DMS53 (cell line): Measurements from ENCODE around the gene LINC01488.

Source experiments
- DNase-seq: peaks from one replicate; lab custom pipeline; 2025; lab: John Stamatoyannopoulos, UW

The LINC01488 gene

DNA sequence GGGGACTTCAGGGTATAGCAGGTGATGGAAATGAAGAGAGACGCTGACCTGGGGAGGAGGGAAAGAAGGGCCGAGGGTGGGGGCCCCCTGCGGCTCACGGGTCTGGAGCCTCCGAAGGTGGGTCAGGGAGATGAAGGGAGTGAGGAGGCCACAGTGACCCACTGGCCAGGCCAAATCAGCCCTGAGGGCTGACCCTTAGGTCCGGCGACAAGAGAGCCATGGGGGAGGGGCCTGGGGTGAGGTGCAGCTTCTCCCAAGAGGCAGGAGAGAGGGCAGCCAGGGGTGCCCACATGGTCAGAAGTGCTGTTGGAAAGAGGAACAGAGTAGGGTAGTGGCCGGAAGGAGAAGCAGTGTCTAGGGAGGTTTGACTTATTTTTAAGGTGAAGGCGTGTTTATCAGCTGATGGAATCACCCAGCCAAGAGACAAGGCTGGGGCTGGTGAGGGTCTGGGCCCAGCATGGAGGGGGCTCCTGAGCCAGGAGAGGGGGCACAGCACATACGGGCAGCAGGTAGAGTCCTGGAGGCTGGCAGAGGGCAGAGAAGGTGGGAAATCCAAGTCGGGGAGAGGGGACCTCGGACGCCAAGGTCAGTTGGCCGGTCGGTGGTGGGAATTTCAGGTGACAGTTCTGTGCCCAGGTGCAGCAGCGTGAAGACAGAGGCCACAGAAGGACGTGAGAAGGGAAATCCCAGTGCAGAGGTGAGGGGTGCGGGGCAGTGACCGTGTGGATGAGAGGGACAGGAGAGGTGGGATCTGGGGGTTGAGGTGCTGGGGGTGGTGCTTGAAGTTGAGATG lies 49.0 kb downstream of the LINC01488 start:
- no peak for DNase-seq

DNA sequence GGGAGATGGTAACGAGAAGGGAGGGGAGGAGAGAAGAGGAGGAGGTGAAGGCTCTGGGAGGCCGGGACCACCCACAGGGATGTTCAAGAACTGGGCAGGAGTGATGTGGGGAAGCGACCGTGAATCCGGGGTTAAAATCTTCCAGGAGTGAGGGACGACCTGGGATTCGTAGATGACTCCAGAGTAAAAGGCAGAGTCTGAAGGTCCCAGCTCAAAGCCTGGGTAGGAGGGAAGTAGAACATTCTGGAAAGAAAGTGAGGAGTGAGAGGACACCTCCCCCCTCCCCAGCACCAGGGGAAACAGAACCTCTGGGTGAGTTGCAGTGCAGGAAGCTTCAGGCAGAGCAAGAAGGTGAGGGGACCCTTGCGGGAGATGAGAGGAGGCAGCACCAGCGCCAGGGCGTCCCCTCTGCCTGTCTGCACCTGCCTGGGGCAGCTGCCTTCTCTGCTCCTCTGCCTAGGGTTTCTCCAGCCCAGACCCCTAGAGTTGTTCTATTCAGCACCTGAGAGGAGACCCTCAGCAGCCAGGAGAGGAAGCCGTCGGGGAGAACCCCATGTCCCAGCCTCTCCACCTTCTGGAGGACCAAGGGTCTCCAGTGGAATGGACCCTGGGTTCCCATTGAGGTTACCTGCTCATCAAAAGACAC lies 49.7 kb downstream of the LINC01488 start:
- DNase-seq = no peak

DNA sequence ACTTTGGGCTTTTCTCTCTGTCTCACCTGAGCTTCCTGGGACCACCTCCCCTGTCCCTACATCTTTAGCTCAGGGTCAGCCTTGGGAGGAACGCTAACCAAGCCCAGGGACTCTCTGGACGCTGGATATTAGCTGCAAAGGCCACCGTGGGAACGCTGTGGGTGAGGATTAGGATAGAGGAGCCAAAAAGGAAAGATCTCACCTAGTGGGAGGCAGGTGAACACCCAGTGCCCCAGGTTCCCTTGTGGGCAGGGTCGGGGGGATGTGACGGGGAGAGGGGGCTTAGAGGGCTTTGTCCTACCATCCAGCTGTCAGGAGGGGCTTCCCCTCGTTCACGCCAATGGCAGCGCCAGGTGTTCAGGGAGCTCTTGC lies 50.2 kb downstream of the LINC01488 start:
- no peak for DNase-seq

DNA sequence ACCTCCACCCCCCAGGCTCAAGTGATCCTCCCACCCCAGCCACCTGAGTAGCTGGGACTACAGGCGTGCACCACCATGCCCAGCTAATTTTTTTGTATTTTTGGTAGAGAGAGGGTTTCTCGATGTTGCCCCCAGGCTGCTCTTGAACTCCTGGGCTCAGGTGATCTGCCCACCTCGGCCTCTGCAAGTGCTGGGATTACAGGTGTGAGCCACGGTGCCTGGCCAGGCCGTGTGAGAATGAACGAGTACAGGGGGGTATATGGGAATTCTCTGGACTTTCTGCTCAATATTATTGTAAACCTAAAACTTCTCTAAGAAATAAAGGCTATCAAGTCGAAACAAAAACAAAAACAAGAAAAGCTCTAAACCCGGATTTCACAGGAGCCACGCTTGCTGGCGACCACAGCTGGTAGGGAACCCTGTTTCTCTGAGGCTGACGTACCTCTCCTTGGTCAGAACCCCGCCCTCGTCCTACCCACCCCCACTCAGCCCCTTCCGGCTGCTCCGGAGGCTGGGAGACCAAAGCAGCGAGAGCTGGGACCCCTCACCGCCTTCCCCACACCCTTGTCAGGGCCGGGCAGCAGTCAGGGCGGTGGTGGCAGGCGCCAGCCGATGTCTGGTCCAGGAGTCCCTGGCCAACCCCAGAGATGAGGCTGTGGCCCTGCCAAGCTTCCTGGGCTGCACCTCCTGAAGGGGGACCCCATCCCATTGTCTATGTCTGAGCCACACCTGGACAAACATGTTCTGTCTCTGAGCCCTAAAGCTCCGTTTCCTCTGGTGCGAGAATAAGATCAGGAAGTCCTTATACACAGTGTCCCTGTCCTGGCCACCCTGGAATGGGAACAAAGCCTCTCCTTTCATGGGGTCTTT lies 52.1 kb downstream of the LINC01488 start:
- no peak for DNase-seq

DNA sequence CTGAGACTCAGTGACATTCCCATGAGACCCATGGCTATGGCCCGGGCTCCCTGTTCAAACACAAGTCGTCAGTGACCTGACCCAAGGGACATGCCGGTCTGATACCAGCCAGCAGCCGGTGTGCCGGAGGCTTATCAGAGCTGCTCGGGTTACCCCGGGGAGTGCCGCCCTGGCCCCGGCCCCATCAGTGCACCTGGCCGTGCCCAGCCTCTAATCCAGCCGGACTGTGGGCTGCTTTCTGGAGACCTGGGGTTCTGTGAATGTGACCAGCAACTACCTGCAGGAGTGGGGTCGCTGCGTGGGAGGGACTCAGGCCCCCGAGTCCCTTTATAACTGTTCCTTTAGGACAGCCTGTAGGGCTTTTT lies 52.7 kb downstream of the LINC01488 start:
- DNase-seq = no peak

DNA sequence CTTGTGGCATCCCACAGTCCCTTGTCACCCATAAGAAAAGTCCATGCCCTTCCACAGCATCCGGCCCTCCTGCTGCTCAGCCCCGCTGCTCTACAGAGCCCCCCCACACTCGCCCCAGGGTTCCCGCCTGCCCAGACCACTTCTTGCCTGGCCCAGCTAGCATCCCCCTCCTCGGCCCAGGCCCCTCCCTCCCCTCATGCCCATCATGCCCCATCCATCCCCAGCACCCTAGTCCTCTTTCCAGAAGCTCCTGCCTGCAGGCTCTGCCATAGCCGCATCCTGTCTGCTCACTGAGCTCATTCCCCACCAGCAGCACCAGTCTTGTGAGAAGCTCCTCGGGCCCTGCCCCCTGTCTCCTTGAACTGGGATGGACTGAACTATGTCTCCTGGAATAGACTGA lies 54.4 kb downstream of the LINC01488 start:
- DNase-seq = no peak

DNA sequence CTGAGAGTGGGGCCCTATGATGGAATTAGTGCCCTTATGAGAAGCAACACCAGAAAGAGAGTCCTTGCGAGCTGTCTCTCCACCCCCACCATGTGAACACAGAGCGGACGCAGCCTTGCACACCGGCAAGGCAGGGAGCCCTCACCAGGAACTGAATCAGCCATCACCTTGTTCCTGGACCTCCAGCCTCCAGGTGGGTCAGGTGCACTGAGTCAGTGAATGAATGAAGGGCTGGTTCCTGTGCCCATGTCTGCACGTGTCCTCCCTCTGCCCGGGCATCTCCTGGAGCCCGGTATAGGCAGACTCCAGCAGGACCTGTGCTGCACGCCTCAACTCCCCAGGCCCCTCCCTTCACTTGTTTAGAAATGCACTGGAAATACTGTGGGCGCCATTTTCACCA lies 54.9 kb downstream of the LINC01488 start:
- no peak for DNase-seq

DNA sequence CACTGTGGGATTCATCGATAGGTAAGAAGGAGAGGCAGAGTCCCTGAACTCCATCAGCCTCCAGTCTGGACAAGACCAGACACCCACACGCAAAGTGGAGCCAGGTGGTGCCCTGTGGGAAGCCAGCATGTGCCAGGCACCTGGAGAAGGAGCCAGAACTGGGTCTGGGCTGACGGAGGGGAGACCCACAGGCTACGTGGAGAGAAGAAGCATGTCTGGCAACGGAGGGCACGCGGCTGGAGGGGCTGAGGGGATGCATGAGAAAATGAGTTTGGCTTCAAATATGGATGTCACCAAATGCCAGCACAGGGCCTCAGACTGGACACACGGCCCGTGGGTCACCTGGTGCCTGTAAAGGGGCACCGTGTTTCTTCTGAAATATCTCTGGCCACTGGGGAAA lies 55.7 kb downstream of the LINC01488 start:
- no peak for DNase-seq

DNA sequence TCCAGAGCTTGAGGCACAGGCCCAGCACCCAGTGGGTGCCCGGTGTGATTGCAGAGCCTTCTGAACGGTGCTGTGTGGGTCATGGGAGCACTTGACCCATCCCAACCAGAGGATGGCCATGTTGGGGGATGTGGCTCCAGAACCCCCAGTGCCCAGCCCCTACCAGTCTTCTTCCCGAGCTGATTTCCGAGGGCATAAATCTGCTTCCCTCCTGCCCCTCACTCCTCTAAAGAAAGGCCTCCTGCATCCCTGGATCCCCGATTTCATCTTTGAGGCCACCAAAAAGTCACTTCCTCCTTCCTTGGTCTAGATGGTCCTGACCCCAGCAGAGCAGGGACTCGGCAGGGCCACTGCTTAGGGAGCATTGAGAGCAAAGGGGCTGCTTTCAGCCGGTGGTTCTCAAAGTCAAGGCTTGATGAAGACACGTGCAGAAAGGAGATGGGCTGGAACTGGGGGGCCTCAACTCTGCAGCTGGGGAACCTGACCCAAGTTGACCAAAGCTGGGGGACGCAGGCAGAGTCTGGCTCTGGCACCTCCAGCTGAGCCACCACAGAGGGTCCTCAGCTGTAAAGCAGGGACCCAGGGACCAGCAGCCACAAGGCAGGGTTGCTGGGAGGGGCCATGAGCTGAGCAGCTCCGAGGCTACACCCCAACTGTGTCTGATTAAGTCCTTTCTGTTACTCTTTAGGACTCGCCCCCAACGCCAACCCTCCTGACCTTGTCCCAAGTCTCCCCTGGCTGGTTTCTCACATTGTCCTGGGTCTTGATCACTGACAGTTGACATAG lies 56.6 kb downstream of the LINC01488 start:
- no peak for DNase-seq

DNA sequence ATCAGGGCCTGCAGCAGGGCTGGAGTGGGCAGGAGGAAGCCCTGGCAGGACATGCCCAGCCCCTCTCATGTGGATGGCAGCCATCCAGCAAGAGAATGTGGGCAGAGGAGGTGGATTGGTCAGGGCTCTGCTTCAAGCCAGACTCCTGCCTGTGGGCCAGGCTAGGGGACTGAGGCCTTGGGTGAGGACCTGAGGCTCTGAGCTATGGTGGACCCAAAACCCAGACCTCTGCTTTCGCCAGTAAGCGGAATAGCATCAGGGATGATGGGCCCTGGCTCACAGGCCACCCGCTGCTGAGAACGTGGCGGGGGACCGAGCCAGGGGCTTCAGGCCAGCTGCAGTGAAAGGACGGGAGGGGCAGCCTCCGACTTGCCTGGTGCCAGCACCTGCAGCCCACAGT lies 57.4 kb downstream of the LINC01488 start:
- DNase-seq = no peak

DNA sequence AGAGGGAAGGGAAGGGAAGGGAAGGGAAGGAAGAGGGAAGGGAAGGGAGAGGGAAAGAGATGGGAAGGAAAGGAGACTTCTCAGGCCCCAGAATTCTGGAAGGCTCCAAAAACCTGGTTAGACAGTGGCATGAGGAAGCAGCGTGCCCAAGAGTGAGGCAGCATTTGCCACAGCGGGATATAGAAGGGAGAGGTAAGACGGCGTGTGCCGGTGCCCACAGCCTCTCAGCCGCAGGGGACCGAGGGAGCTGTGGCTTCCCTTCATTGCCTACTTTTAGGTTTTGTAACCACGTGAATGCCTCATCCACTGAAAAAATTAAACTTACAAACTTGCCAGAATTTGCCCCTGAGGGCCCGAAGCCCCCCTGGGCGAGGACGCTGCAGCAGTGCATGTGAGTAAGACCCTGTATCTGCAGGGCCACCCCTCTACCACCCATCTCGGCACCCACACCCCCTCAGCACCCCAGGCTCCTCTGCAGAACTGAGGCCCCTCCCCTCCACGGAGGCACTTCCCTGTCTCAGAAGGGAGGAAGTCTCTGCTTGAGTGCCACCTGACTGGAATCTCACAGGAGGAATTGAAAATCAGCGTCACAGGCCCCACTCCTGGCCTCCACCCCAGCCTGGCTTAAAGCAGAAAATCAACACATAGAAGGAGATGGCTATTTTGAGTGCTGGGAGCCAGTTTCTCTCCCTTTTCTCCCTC lies 58.1 kb downstream of the LINC01488 start:
- DNase-seq = no peak

DNA sequence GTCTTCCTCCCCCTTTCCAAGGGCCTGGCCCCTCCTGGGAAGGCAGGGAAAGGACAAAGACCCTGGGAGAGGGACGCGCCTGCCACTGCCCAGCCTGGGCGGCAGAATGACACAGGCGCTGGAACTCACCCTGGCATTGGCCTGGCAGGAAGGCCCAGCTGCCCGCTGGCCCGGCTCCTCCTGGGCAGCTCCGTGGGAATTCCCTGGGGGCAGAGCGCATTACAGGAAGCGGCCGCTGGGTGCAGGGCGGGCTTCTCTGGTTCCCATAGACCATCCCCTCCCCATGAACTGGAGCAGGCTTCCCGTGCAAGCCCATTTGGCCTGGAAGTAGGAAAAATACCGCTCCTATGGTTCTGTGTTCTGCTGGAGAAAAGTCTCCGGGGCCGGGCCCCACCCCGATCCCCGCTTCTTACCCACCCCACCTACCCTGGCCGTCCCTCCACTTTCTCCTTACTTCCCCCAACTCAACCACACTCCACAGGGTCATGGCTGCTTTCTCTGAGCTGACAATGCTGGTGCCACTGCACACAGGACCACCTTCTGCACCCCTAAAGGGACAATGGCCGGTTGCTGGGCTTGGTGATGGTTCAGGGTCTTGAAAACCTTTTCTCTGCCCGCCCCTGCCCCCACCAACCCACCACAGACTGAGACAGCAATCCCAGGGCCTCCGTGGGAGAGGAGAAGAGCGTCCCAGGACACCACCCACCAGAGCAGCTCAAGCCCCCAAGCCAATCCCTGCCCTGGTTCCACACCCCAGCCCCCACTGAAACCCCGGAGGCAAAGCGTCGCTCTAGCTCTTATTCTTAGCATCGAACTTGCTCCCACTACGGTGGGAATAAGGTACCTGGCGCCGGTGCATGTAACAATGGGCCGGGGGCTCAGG lies 58.9 kb downstream of the LINC01488 start:
- no peak for DNase-seq

DNA sequence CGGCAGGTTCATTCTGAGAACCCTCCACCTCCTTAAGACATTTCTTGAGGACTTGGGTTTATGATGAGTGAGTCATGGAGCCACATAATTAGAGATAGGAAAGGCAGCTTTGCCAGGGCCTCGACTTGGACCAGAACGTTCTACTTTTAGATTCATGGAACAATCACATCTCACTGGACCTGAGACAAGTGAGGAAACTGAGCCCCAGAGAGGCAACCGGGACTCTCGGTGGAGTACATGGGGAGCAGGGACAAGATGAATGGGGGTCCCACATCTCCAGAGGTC lies 59.5 kb downstream of the LINC01488 start:
- no peak for DNase-seq

DNA sequence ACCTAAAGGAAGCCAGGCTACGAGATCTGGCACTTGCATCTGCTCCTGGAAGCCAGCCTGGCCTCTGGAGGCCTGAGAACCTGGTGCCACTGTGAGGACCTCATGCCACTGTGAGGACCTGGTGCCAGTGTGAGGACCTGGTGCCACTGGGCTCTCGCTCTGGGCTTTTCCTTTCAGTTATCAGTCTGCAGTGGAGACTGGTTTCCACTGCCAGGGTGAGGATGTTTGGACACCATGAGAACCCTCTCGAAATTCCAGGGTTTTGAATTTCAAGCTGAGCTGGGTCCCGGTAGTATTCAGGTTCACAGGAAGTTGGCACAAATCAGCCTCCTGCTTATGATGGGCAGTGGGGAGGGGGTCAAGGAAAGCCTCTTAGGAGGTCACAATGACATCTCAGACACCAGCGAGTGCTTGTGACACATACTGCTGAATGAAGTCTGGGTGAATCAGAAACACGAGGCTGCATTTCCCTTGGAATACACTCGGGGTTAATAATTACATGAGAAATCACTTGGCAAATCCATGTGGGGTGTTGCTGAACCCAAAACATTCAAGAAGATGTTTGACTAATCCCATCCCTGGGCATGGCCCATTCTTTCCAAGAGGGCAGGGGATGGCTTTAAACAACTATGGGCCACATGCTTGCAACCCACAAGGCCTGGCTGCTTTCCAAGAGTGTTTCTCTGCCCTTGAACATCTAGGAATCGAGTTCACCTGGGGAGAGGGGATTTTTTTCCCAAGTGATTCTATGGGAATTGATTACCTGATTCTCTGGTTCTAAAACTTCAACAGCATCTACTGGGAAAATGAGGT lies 60.2 kb downstream of the LINC01488 start:
- DNase-seq = no peak

DNA sequence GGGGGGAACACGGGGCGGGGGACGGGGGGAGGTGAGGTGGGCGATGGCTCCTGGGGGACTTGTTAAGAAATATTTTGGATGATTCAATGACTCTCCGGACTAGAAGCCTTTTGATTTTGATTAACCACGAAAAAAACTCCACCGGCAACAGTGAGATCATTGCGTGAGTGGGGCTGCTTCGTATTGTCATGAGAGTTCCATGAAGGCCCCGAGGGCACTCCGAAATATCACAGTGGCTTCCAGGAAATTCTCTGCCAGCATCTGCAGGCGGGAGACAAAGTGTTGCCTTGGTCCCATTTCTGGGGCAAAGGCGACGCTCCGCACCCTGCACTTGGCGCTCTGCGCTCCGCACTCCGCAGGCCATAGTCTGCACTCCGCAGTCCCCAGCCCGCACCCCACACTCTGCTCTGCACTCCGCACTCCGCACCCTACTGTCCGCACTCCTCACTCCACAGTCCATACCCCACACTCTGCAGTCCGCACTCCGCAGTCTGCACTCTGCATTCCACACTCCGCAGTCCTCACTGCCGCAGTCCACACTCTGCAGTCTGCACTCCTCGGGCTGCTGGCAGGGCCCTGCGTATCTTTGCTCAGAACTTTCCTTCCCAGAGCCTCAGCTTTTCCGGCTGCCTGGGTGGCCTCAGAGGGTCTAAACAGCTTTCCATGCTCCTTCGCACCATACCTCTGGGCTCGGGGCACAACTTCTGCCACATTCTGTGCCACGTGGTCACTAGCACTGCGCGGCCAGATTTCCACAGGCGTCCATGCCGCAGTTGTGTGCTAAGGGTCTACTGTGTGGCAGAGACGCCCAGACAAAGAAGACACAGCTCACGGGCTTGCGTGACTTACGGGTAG lies 61.1 kb downstream of the LINC01488 start:
- DNase-seq = no peak
